ENCODE measurements around the gene EPM2A.

GRCh38 chr6:145648149-145648548 is 87.2 kb downstream of the EPM2A start:
- TF ChIP-seq CTCF (IDR thresholded peaks at IDR 0.05) (no peak), POLR2A (IDR thresholded peaks at IDR 0.05) (no peak)
